ENCODE measurements around the gene LRFN3.
"Not testable (repeated sequence)": the region's sequence is repeated elsewhere in the genome, so short reads cannot be mapped to it uniquely, and the experiment has no call there.

Gene LRFN3

GRCh38 chr19:35905178-35905727 lies 30.9 kb upstream of the LRFN3 start:
- no peak for DNase-seq (ENCODE audit: low read depth, low spot score)

DNA sequence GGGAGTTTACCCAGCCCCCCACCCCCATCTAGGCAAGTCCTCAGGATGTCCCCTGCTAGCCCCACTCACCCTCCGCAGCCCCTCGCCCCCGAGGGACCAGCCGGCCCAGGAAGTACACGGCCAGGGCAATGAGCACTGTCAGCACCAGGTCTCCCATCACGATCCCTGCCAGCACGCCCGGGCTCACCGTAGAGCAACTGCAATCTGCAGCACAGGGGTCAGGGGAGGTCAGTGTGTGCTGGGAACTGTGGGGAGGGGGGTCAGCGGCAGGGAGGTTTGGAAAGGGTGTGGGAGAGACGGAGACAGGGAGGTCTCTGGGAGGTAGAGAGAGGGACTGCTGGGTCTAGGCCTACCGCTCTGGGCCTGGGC lies 28.8 kb upstream of the LRFN3 start:
- no peak for DNase-seq (ENCODE audit: low read depth, low spot score)

- DNase-seq (ENCODE audit: low read depth, low spot score), result no peak
These were observed 28.1 kb upstream of the LRFN3 start, which contains the start of gene TYROBP for GRCh38 chr19:35908010-35908441. Gene TYROBP, minus strand, starts transcription at chr19:35908295. Its CDS starts 67 bp downstream, at chr19:35908228.

DNA sequence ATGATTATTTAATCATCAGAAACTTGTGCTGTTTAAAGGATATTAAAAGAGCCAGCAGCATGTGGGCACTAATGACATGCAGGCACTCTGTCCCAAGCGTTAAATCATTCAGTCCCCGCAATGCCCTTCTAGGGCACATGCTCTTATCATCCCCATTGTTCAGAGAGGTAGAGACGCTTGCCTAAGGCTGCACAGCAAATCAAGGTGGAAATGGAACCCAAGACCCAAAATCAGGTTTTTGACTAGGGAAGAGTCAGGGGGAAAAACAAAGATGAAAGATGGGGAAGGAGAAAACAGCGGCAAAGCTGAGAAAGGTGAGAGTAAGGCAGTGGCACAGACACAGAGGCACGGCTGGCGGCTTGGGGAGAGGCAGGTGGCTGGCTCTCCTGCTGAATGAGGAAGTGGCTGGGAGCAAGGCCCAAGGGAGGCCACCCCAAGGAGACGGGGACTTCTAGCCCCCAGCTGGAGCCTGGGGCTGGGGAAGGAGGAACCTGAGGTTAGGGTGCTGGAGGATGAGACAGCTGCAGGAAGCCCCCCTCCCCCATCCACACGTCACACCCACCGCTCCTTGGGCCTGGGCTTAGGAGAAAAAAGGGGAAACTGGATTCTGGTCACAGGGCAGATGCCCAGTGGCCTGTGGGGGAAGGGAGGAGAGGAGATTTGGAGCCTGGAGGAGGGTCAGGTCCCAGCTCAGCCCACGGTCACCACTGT lies 27.0 kb upstream of the LRFN3 start:
- DNase-seq (ENCODE audit: low read depth, low spot score), result no peak

DNA sequence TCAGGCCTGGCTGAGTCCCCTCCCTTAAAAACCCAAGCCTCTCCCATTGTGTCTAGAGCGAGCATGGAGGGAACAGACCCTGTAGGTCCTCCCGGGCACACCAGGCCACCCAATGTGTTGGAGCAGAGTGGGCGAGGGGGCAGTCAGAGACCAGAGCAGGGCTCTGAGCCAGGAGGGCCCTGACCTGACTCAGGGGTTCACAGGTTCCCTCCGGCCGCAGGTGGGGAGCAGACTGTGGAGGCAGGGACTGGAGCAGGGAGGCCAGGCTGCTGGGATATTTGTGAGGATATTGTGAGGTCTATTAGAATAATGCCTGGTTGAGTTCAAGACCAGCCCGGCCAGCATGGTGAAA lies 26.5 kb upstream of the LRFN3 start:
- DNase-seq (ENCODE audit: low read depth, low spot score), result no peak

GRCh38 chr19:35910355-35910754 lies 25.8 kb upstream of the LRFN3 start:
- DNase-seq (ENCODE audit: low read depth, low spot score), result not testable (repeated sequence)

DNA sequence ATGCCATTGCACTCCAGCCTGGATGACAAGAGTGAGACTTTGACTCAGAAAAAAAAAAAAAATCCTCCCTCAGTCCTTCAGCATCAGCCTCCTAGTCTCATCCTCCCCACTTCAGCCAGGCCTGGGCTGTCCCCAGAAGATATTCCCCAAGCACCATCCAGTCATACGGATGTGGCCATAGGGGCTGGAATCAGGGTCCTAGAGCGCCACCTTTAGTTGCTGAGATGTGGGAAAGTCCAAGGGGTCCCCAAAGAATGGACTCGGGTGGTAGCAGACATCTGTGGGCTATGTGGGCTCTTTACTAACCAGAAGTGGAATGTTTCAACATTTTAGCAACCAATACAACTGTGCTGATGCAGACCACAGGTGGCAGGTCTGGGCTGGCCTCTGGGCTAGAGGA lies 25.0 kb upstream of the LRFN3 start:
- DNase-seq (ENCODE audit: low read depth, low spot score), result no peak

DNA sequence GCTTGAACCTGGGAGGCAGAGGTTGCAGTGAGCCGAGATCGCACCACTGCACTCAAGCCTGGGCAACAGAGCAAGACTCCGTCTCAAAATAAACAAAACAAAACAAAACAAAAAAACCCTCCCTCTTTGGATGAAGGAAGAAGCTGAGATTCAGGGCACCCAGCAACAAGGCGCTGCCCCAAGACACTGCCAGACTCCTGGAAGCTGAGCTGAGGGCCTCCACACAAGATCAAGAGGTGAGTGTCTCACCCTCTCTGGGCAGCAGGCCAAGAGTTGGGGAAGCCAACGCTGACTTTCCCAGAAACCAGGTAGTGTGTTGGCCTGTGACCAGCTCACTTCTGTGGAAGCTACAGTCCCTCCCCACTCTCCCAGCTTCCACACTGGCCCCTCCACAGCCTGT lies 24.4 kb upstream of the LRFN3 start:
- DNase-seq (ENCODE audit: low read depth, low spot score), result no peak

- no peak for DNase-seq (ENCODE audit: low read depth, low spot score)
These were observed 22.6 kb upstream of the LRFN3 start for GRCh38 chr19:35913589-35913988.

- DNase-seq (ENCODE audit: low read depth, low spot score), result no peak
These were observed 20.7 kb upstream of the LRFN3 start for GRCh38 chr19:35915443-35915842.

DNA sequence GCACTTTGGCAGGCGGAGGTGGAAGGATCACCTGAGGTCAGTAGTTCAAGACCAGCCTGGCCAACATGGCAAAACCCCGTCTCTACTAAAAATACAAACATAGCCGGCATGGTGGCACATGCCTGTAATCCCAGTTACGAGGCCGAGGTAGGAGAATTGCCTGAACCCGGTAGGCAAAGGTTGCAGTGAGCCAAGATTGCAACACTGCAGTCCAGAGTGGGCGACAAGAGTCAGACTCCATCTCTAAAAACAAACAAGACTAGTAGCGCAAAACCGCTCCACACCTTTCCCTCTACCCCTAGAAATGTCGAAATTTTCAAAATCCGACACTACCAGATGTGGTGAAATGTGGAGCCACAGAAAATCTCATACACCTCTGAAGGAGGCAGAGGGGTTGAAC lies 16.9 kb upstream of the LRFN3 start:
- DNase-seq (ENCODE audit: low read depth, low spot score), result no peak

GRCh38 chr19:35921012-35921411 lies 15.2 kb upstream of the LRFN3 start:
- no peak for DNase-seq (ENCODE audit: low read depth, low spot score)

DNA sequence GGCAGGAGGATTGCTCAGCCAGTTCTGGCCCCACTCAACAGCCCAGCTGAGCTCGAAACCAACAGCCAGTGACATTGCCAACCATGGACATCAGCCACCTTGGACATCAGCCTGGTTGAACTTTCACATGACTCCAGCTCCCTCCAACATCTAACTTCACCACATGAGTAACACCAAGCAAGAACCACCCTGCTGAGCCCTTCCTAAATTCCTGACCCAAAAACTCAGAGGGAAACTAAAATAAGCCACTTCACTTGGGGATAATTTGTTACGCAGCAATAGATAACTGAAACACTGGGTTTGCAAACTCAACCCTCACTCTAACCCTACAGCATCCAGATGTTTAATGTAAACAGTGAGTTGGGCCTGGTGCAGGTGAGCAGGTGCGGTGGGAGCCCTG lies 10.7 kb upstream of the LRFN3 start:
- DNase-seq (ENCODE audit: low read depth, low spot score), result no peak

GRCh38 chr19:35928507-35928906 lies 7.7 kb upstream of the LRFN3 start:
- no peak for DNase-seq (ENCODE audit: low read depth, low spot score)

- no peak for DNase-seq (ENCODE audit: low read depth, low spot score)
These were observed 6.3 kb upstream of the LRFN3 start for GRCh38 chr19:35929876-35930275.

GRCh38 chr19:35931161-35931873 lies 4.9 kb upstream of the LRFN3 start:
- peak; percentile 98 for DNase-seq (ENCODE audit: low read depth, low spot score)

DNA sequence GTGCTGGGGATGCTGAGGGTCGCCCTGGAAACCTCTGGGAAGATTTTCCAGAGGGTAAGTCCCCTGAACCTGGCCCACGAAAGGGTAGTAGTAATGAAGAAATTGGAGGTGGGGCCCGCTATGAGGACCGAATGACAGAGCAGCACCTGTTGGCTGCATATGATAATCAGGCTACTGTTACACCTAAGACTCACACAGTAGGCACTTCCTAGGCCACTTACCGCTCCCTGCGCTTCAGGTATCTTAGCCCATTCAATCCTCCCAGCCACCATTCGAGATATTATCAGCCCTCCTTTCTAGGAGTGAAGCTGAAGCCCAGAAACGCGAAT lies 4.3 kb upstream of the LRFN3 start:
- no peak for DNase-seq (ENCODE audit: low read depth, low spot score)

DNA sequence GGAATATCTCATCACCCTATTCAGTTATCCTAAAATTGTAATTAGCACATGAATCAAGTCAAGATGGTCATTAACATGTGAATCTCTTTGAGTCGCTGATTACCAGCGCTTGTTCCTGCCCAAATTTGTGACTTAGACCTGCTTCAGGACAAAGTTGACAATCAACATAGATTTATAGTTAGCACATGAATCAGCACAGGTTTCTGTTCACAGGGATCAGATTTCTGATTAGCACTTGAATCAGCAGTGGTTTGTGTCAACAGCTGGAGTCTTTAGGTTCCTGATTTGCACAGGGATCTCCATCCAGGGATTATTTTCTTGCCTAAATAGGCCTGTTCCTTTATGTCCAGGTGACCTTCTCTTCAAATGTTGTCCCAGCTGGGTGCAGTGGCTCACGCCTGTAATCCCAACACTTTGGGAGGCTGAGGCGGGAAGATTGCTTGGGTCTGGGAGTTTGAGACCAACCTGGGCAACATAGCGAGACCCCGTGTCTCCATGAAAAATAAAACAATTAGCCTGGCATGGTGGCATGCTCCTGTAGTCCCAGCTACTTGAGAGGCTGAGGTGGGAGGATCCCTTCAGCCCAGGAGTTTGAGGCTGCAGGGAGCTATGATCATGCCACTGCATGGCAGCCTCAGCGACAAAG lies 3.8 kb upstream of the LRFN3 start:
- no peak for DNase-seq (ENCODE audit: low read depth, low spot score)

- DNase-seq (ENCODE audit: low read depth, low spot score), result no peak
These were observed 629 bp downstream of the LRFN3 start for GRCh38 chr19:35936738-35937268.

GRCh38 chr19:35937345-35938281 lies 1.4 kb downstream of the LRFN3 start:
- DNase-seq (ENCODE audit: low read depth, low spot score), result no peak

Data from activated naive CD8-positive, alpha-beta T cell treated with anti-CD3 and anti-CD28 coated beads, Interleukin-2, amount 50 U/mL, for 16 hours (primary cell).